Measurements from ENCODE around the gene REG3A.

The REG3A gene

GRCh38 chr2:79159653-79160052, at the start of gene REG3A:
REG3A (minus strand) TSS chr2:79159753; CDS start chr2:79159405, 348 bp downstream.
- H3K4me1 Mint-ChIP-seq: no peaks in the 10 kb centered on the region
- peaks cover 6% of the 10 kb centered on the region for H3K9me3 Mint-ChIP-seq
- no peak within 1 kb of the TSS for H3K27ac Mint-ChIP-seq
- no peaks in the 10 kb centered on the region for H3K36me3 Mint-ChIP-seq (ENCODE audit: low read depth)
- DNase-seq (no peak), ATAC-seq (no peak)
- peaks cover 2% of the 10 kb centered on the region for H3K27me3 Mint-ChIP-seq
- H3K4me3 Mint-ChIP-seq: no peak within 1 kb of the TSS

GRCh38 chr2:79200762-79201161, 41.2 kb upstream of the REG3A start:
- Mint-ChIP-seq H3K36me3 (ENCODE audit: low read depth) (no peaks in the 10 kb centered on the region), H3K27me3 (no peaks in the 10 kb centered on the region), H3K9me3 (no peaks in the 10 kb centered on the region), H3K4me1 (no peaks in the 10 kb centered on the region), H3K4me3 (no peak overlapping the region), H3K27ac (no peak overlapping the region)
- DNase-seq: no peak
- ATAC-seq: no peak

- no peak overlapping the region for H3K27ac Mint-ChIP-seq
- no peaks in the 10 kb centered on the region for H3K4me1 Mint-ChIP-seq
- ATAC-seq (no peak), DNase-seq (no peak)
- H3K9me3 Mint-ChIP-seq: peaks cover 5% of the 10 kb centered on the region
- H3K4me3 Mint-ChIP-seq: no peak overlapping the region
- no peaks in the 10 kb centered on the region for H3K36me3 Mint-ChIP-seq (ENCODE audit: low read depth)
- H3K27me3 Mint-ChIP-seq: peaks cover 3% of the 10 kb centered on the region
Observed at GRCh38 chr2:79191816-79192215, 32.3 kb upstream of the REG3A start.

GRCh38 chr2:79191081-79191480, 31.5 kb upstream of the REG3A start:
- H3K9me3 Mint-ChIP-seq: peaks cover 5% of the 10 kb centered on the region
- no peaks in the 10 kb centered on the region for H3K4me1 Mint-ChIP-seq
- H3K36me3 Mint-ChIP-seq (ENCODE audit: low read depth): no peaks in the 10 kb centered on the region
- H3K4me3 Mint-ChIP-seq: no peak overlapping the region
- DNase-seq: no peak
- H3K27ac Mint-ChIP-seq: no peak overlapping the region
- H3K27me3 Mint-ChIP-seq: peaks cover 3% of the 10 kb centered on the region
- no peak for ATAC-seq

DNA sequence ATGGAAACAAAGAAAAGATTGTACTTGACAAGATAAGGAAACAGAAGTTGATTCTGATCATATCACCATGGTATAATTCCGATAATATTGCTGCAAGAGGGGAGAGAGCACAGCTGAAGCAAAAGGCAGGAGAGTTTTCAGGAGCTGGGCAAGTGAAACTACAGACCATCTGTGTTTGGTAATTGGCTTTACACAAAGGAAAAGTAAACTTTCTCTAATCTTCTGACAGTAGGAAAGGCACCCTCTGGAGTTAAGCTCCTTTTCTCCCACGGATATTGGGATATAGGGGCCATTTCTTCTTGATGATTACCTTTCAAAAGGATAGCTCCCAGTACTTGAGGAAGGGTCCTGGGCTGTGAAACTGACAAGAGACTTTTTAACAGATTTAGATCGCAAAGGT, 29.9 kb upstream of the REG3A start:
- ATAC-seq: no peak
- DNase-seq: no peak
- H3K27ac Mint-ChIP-seq: no peak overlapping the region
- peaks cover 3% of the 10 kb centered on the region for H3K27me3 Mint-ChIP-seq
- peaks cover 5% of the 10 kb centered on the region for H3K9me3 Mint-ChIP-seq
- H3K4me3 Mint-ChIP-seq: no peak overlapping the region
- no peaks in the 10 kb centered on the region for H3K36me3 Mint-ChIP-seq (ENCODE audit: low read depth)
- no peaks in the 10 kb centered on the region for H3K4me1 Mint-ChIP-seq

DNA sequence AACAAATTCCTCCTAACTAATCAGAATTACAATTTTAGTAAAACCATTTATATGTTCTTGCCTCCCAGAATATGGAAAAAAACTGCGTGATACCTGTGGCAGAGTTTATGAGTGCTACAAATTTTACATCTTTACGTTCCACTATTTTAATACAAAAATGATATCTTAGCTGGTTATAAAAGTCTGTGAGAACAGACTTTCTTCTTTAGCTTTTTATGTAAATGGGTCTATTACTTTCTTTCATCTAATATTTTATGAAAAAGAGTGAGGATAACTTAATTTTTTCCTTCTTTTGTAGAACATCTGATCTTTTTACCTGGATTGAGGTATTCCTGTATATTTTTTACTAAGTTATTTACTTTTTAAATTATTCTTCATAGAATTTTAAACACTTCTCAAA, 22.1 kb upstream of the REG3A start:
- no peaks in the 10 kb centered on the region for H3K4me1 Mint-ChIP-seq
- no peak overlapping the region for H3K4me3 Mint-ChIP-seq
- DNase-seq (no peak), ATAC-seq (no peak)
- H3K27ac Mint-ChIP-seq: no peak overlapping the region
- no peaks in the 10 kb centered on the region for H3K36me3 Mint-ChIP-seq (ENCODE audit: low read depth)
- no peaks in the 10 kb centered on the region for H3K27me3 Mint-ChIP-seq
- H3K9me3 Mint-ChIP-seq: peaks cover 7% of the 10 kb centered on the region

GRCh38 chr2:79180092-79180491, 20.5 kb upstream of the REG3A start:
- Mint-ChIP-seq H3K27ac (no peak overlapping the region), H3K4me3 (no peak overlapping the region), H3K27me3 (no peaks in the 10 kb centered on the region), H3K36me3 (ENCODE audit: low read depth) (no peaks in the 10 kb centered on the region), H3K9me3 (peaks cover 7% of the 10 kb centered on the region), H3K4me1 (no peaks in the 10 kb centered on the region)
- ATAC-seq (no peak), DNase-seq (no peak)

- no peaks in the 10 kb centered on the region for H3K36me3 Mint-ChIP-seq (ENCODE audit: low read depth)
- no peak overlapping the region for H3K4me3 Mint-ChIP-seq
- no peak overlapping the region for H3K27ac Mint-ChIP-seq
- DNase-seq (no peak), ATAC-seq (no peak)
- H3K4me1 Mint-ChIP-seq: no peaks in the 10 kb centered on the region
- peaks cover 7% of the 10 kb centered on the region for H3K9me3 Mint-ChIP-seq
- no peaks in the 10 kb centered on the region for H3K27me3 Mint-ChIP-seq
Observed at GRCh38 chr2:79179036-79179435, 19.5 kb upstream of the REG3A start.

- H3K27me3 Mint-ChIP-seq: no peaks in the 10 kb centered on the region
- DNase-seq (no peak), ATAC-seq (no peak)
- H3K4me1 Mint-ChIP-seq: no peaks in the 10 kb centered on the region
- H3K9me3 Mint-ChIP-seq: peaks cover 7% of the 10 kb centered on the region
- H3K4me3 Mint-ChIP-seq: no peak overlapping the region
- no peak overlapping the region for H3K27ac Mint-ChIP-seq
- no peaks in the 10 kb centered on the region for H3K36me3 Mint-ChIP-seq (ENCODE audit: low read depth)
Observed at GRCh38 chr2:79178076-79178674, 18.6 kb upstream of the REG3A start.

- no peak for DNase-seq
- no peak for ATAC-seq
- no peaks in the 10 kb centered on the region for H3K27me3 Mint-ChIP-seq
- H3K27ac Mint-ChIP-seq: no peak overlapping the region
- H3K36me3 Mint-ChIP-seq (ENCODE audit: low read depth): no peaks in the 10 kb centered on the region
- H3K9me3 Mint-ChIP-seq: peaks cover 4% of the 10 kb centered on the region
- no peak overlapping the region for H3K4me3 Mint-ChIP-seq
- H3K4me1 Mint-ChIP-seq: no peaks in the 10 kb centered on the region
Observed at GRCh38 chr2:79171348-79171958, 11.9 kb upstream of the REG3A start.

- Mint-ChIP-seq H3K36me3 (ENCODE audit: low read depth) (no peaks in the 10 kb centered on the region), H3K9me3 (no peaks in the 10 kb centered on the region), H3K4me1 (no peaks in the 10 kb centered on the region), H3K27ac (no peak overlapping the region), H3K27me3 (no peaks in the 10 kb centered on the region), H3K4me3 (no peak overlapping the region)
- no peak for ATAC-seq
- DNase-seq: no peak
Observed at GRCh38 chr2:79162801-79163200, 3.2 kb upstream of the REG3A start.

- no peak for DNase-seq
- H3K9me3 Mint-ChIP-seq: peaks cover under 1% of the 10 kb centered on the region
- ATAC-seq: no peak
- H3K4me3 Mint-ChIP-seq: no peak overlapping the region
- H3K27ac Mint-ChIP-seq: no peak overlapping the region
- H3K4me1 Mint-ChIP-seq: no peaks in the 10 kb centered on the region
- no peaks in the 10 kb centered on the region for H3K27me3 Mint-ChIP-seq
- no peaks in the 10 kb centered on the region for H3K36me3 Mint-ChIP-seq (ENCODE audit: low read depth)
Observed at GRCh38 chr2:79162132-79162531, 2.6 kb upstream of the REG3A start.

DNA sequence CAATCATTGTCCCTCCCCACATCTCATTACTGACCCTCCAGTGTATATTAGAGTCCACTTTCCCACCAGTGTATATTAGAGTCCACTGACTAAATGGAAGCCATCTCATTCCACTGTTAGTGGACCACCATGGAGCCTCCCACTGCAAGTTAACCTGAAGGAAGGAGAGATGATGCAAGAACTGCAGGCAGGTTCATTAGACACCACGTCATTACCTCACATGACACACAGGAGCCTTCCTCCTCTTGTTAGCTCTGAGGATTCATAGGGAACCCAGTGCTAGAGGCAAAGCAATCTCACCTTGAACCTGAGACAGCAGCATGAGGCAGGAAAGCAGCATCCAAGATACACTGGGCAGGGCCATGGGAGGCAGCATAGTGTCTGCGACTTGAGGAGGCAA, 523 bp downstream of the REG3A start:
- ATAC-seq: no peak
- no peaks in the 10 kb centered on the region for H3K4me1 Mint-ChIP-seq
- H3K4me3 Mint-ChIP-seq: no peak overlapping the region
- peaks cover 2% of the 10 kb centered on the region for H3K27me3 Mint-ChIP-seq
- no peak for DNase-seq
- H3K27ac Mint-ChIP-seq: no peak overlapping the region
- H3K9me3 Mint-ChIP-seq: peaks cover 6% of the 10 kb centered on the region
- no peaks in the 10 kb centered on the region for H3K36me3 Mint-ChIP-seq (ENCODE audit: low read depth)

- peaks cover 2% of the 10 kb centered on the region for H3K27me3 Mint-ChIP-seq
Observed at GRCh38 chr2:79155826-79156476, 3.6 kb downstream of the REG3A start.

GRCh38 chr2:79139423-79139822, 20.1 kb downstream of the REG3A start:
- H3K4me1 Mint-ChIP-seq: no peaks in the 10 kb centered on the region
- peaks cover 3% of the 10 kb centered on the region for H3K9me3 Mint-ChIP-seq
- H3K4me3 Mint-ChIP-seq: no peak overlapping the region
- ATAC-seq: no peak
- DNase-seq: no peak
- no peak overlapping the region for H3K27ac Mint-ChIP-seq
- no peaks in the 10 kb centered on the region for H3K27me3 Mint-ChIP-seq
- H3K36me3 Mint-ChIP-seq (ENCODE audit: low read depth): no peaks in the 10 kb centered on the region

More at GRCh38 chr2:79155826-79156476, 3.6 kb downstream of the REG3A start:
- Mint-ChIP-seq H3K36me3 (ENCODE audit: low read depth) (no peaks in the 10 kb centered on the region), H3K27ac (no peak overlapping the region), H3K4me1 (no peaks in the 10 kb centered on the region), H3K4me3 (no peak overlapping the region), H3K9me3 (peaks cover 6% of the 10 kb centered on the region)
- DNase-seq (no peak), ATAC-seq (no peak)
